MM.1S (cell line): Measurements from ENCODE around the gene LILRA6.

Experiments used
- DNase-seq: peaks from one replicate; pipeline ENCODE4 v3.0.0-alpha.2; 2015
- H2AFZ ChIP-seq: fragments of 300-600 bp; sonication (generic); 2 replicates; pipeline ENCODE4 v1.6.0; 2016; ENCODE audit warnings: antibody characterized with exemption, low read length
- H3F3A ChIP-seq: fragments of 300-600 bp; sonication (generic); 2 replicates; pipeline ENCODE4 v1.6.1; 2016; ENCODE audit warnings: mild to moderate bottlenecking, antibody characterized with exemption, low read length, moderate library complexity, mixed read lengths; ENCODE audit not compliant: insufficient read depth
- H3K27ac ChIP-seq: fragments of 300-600 bp; sonication (generic); 2 replicates; pipeline ENCODE4 v1.5.1; 2016; ENCODE audit warnings: mild to moderate bottlenecking, low read length
- H3K27me3 ChIP-seq: fragments of 300-600 bp; sonication (generic); replicated peaks from 2 replicates; pipeline ENCODE4 v1.6.0; 2016; ENCODE audit warnings: low read length; ENCODE audit not compliant: insufficient read depth
- H3K36me3 ChIP-seq: fragments of 300-600 bp; sonication (generic); replicated peaks from 2 replicates; pipeline ENCODE4 v1.6.1; 2016; ENCODE audit warnings: mild to moderate bottlenecking, low read length, mixed read lengths; ENCODE audit not compliant: insufficient read depth
- H3K4me1 ChIP-seq: fragments of 300-600 bp; sonication (generic); 2 replicates; pipeline ENCODE4 v1.6.1; 2016; ENCODE audit warnings: low read length, mixed read lengths
- H3K4me2 ChIP-seq: fragments of 300-600 bp; sonication (generic); 2 replicates; pipeline ENCODE4 v1.6.0; 2016; ENCODE audit warnings: low read depth, low read length
- H3K4me3 ChIP-seq: fragments of 300-600 bp; sonication (generic); 2 replicates; pipeline ENCODE4 v1.5.1; 2016; ENCODE audit warnings: low read length, mixed read lengths
- H3K79me2 ChIP-seq: fragments of 300-600 bp; sonication (generic); 2 replicates; pipeline ENCODE4 v1.6.1; 2016; ENCODE audit warnings: mixed run types, low read length, mixed read lengths
- H3K9ac ChIP-seq: fragments of 300-600 bp; sonication (generic); 2 replicates; pipeline ENCODE4 v1.6.1; 2016; ENCODE audit warnings: low read length, mixed read lengths
- H3K9me2 ChIP-seq: fragments of 300-600 bp; sonication (generic); replicated peaks from 2 replicates; pipeline ENCODE4 v1.6.1; 2016; ENCODE audit warnings: mild to moderate bottlenecking, low read length, mixed read lengths; ENCODE audit not compliant: insufficient read depth
- H3K9me3 ChIP-seq: fragments of 300-600 bp; sonication (generic); replicated peaks from 2 replicates; pipeline ENCODE4 v1.6.1; 2016; ENCODE audit warnings: mild to moderate bottlenecking, low read length, mixed read lengths; ENCODE audit not compliant: insufficient read depth
- H4K20me1 ChIP-seq: fragments of 300-600 bp; sonication (generic); 2 replicates; pipeline ENCODE4 v1.6.1; 2016; ENCODE audit warnings: mild to moderate bottlenecking, low read length, moderate library complexity, mixed read lengths; ENCODE audit not compliant: insufficient read depth
- EZH2 ChIP-seq: fragments of 300-600 bp; sonication (generic); optimal IDR thresholded peaks from 2 replicates; pipeline ENCODE3; 2017; ENCODE audit warnings: low read depth, mild to moderate bottlenecking, antibody characterized with exemption, low read length, mixed read lengths
- EZH2phosphoT487 ChIP-seq: fragments of 300-600 bp; sonication (generic); IDR thresholded peaks from 2 replicates; pipeline ENCODE4 v1.6.1; 2018; ENCODE audit warnings: antibody characterized with exemption, low read length
- TF ChIP-seq, protein P1 (sequence below): fragments of 300-600 bp; sonication (generic); IDR thresholded peaks from 2 replicates; pipeline ENCODE4 v1.5.1; 2016; ENCODE audit warnings: antibody characterized with exemption, low read length, mixed read lengths

Gene LILRA6

DNA sequence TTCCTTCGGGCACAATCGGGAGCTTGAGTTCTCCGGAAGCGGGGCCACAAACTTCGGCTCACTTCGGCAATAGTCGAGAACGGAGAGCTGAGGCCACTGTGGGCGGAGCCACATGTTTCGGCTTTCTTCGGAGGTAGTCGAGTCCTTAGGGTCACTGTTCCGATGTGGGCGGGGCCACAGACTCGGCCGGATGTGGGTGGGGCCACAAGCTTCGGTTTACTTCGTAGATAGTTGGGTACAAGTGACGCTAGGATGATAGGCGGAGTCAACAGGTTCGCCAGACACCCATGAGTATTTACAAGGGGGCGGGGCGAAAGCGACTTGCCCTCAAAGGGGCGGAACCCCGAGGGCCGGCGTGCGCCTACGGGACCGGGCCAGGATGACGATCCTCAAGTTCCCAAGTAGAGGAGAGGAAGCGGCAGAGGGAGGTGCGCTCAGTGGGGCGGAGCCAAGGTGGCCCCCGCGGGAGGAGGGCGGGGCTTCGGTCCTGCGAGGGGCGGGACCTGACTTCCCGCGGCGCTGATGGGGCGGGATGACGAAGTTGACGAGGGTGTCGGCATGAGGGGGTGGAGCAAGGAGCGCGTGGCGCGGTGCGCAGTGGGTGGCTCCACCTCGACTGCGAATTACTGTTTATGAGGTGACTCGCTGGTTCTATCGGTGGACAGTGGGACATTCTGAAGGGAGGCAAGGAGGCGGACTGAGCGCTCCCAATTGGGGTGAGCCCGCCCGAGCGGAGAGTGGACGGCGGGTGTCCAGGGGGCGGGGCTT lies 52.7 kb downstream of the LILRA6 start:
- H3K79me2 ChIP-seq = peaks cover 30% of the 10 kb centered on the region
- peak overlapping the region; percentile 79 for H3K4me3 ChIP-seq
- DNase-seq = peak; percentile 100
- TF ChIP-seq EZH2phosphoT487 (no peak), EZH2 (no peak)
- TF ChIP-seq, protein P1, sequence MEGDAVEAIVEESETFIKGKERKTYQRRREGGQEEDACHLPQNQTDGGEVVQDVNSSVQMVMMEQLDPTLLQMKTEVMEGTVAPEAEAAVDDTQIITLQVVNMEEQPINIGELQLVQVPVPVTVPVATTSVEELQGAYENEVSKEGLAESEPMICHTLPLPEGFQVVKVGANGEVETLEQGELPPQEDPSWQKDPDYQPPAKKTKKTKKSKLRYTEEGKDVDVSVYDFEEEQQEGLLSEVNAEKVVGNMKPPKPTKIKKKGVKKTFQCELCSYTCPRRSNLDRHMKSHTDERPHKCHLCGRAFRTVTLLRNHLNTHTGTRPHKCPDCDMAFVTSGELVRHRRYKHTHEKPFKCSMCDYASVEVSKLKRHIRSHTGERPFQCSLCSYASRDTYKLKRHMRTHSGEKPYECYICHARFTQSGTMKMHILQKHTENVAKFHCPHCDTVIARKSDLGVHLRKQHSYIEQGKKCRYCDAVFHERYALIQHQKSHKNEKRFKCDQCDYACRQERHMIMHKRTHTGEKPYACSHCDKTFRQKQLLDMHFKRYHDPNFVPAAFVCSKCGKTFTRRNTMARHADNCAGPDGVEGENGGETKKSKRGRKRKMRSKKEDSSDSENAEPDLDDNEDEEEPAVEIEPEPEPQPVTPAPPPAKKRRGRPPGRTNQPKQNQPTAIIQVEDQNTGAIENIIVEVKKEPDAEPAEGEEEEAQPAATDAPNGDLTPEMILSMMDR = no peak
- no peaks in the 10 kb centered on the region for H3F3A ChIP-seq
- H3K4me2 ChIP-seq = peak overlapping the region; percentile 71; the same call in 1 of the 2 replicates
- peaks cover 14% of the 10 kb centered on the region for H3K4me1 ChIP-seq
- peak overlapping the region; percentile 94 for H3K27ac ChIP-seq
- no peaks in the 10 kb centered on the region for H3K36me3 ChIP-seq
- H2AFZ ChIP-seq = peak overlapping the region; percentile 22; the same call in 1 of the 2 replicates
- H4K20me1 ChIP-seq = no peaks in the 10 kb centered on the region
- no peaks in the 10 kb centered on the region for H3K9me2 ChIP-seq
- H3K27me3 ChIP-seq = no peaks in the 10 kb centered on the region
- H3K9me3 ChIP-seq = no peaks in the 10 kb centered on the region
- peak overlapping the region; percentile 92 for H3K9ac ChIP-seq

DNA sequence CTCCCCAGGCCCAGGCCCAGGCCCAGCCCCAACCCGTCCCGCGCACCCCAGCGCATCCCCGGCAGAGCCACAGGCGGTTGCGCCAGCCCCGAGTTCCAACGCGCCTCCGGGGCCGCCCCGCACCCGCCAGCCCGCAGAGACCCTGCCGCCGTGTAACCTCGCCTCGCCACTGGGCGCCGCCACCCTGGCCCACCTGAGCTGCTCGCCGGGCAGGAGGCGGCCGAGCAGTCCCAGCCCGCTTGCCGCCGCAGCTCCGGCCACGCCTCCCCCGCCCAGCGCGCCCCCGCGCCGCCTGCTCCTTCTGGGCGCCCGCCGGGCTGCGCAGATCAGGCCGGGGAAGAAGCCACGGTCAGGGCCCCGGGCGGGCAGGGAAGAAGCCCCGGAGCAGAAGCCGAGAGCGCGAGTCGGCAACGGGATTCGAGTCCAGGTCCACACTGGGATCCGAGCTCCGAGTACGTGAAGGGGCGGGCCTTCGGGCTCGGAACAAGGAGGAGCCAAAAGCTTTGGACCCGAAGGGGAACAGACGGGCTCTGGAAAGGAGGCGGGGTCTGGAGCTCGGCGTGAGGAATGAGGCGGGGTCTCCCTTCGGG lies 53.4 kb downstream of the LILRA6 start, which contains the start of gene MBOAT7:
MBOAT7 (minus strand) TSS at position 436 of the 590 bp plus-strand sequence. CDS start 1,072 bp downstream, outside the sequence.
- Histone ChIP-seq H3K79me2 (peaks cover 30% of the 10 kb centered on the region), H3K27me3 (no peaks in the 10 kb centered on the region), H3K27ac (peak within 1 kb of the TSS; percentile 94), H2AFZ (peak within 1 kb of the TSS; percentile 73), H3K36me3 (no peaks in the 10 kb centered on the region), H3K4me2 (peak within 1 kb of the TSS; percentile 71), H3K9me3 (no peaks in the 10 kb centered on the region), H3F3A (no peaks in the 10 kb centered on the region), H3K9me2 (no peaks in the 10 kb centered on the region), H4K20me1 (no peaks in the 10 kb centered on the region), H3K9ac (peak within 1 kb of the TSS; percentile 92), H3K4me3 (peak within 1 kb of the TSS; percentile 79), H3K4me1 (peaks cover 14% of the 10 kb centered on the region)
- no peak for TF ChIP-seq EZH2phosphoT487
- TF ChIP-seq, protein P1 = peak; percentile 42
- peak; percentile 78 for DNase-seq

DNA sequence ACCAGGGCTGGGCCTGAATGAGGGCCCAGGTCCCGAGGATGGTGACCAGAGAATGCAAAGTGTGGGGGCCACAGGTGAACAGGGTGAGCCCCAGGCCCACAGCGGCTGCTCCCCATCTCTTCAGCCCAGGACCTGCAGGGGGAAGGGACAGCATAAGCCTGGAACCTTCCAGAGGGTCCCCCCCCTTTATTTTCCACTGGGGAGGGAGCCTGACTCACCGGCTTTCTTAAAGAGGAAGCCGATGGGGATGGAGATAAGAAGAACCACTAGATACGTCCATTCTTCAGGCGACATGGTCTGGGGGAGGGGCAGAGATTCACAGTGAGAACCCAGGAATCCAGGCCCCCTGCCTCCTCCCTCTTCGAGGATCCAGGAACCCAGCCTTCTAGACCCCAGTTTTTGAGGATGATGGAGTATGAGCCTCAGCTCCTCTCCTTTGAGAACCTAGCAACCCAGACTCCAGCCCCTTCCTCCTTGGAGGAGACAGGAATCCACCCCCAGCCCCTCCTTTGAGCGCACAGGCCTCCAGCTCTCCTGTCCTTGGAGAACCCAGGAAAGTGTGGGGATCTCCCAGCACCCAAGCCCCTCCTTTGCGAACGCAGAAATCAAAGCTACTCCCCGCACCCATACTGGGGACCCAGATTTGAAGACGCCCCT lies 54.2 kb downstream of the LILRA6 start:
- no peak for TF ChIP-seq EZH2phosphoT487

More for the DNA sequence above, 54.2 kb downstream of the LILRA6 start:
- Histone ChIP-seq H3K9ac (peak overlapping the region; percentile 92; the same call in 1 of the 2 replicates), H3K4me3 (peak overlapping the region; percentile 71), H4K20me1 (no peaks in the 10 kb centered on the region), H3K4me1 (peaks cover 14% of the 10 kb centered on the region), H3K27ac (no peak overlapping the region), H3K79me2 (peaks cover 30% of the 10 kb centered on the region), H3K9me3 (no peaks in the 10 kb centered on the region), H3K9me2 (no peaks in the 10 kb centered on the region), H2AFZ (no peak overlapping the region), H3K27me3 (no peaks in the 10 kb centered on the region), H3K36me3 (no peaks in the 10 kb centered on the region), H3F3A (no peaks in the 10 kb centered on the region), H3K4me2 (peak overlapping the region; percentile 71)
- no peak for DNase-seq
